Dedifferentiated amniotic fluid mesenchymal stem cell (primary cell): ENCODE results near the gene RYR3.
"Not testable (repeated sequence)": the region's sequence is repeated elsewhere in the genome, so short reads cannot be mapped to it uniquely, and the experiment has no call there.

Experiments used
- DNase-seq: peaks from one replicate; pipeline ENCODE4 v3.0.0-alpha.2; 2016; ENCODE audit errors: extremely low spot score

The RYR3 gene

GRCh38 chr15:33577911-33578310 lies 267.1 kb downstream of the RYR3 start:
- DNase-seq = not testable (repeated sequence)

GRCh38 chr15:33580526-33580925 lies 269.8 kb downstream of the RYR3 start:
- DNase-seq = no peak

- DNase-seq = no peak
Measured at GRCh38 chr15:33581032-33581431, 270.3 kb downstream of the RYR3 start.

DNA sequence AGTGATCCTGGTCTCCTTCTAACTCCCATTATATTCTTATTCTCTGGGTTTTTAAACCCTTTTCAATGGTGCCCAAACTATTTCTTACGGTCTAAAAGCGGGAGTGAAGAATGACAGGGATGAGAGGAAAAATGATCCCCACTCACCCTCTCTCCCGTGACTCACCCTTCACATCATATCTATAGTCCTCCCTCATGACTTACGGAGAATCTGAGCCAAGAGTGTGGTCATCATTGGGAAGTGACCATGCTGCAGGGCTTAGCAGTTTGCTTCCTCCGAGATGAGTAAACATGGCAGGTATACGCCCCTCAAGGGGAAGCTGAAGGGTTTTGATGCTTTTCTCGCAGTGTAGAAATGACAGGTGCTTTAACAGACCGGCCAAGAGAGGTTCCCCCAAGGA lies 274.0 kb downstream of the RYR3 start:
- no peak for DNase-seq

GRCh38 chr15:33586786-33587697 lies 276.3 kb downstream of the RYR3 start:
- no peak for DNase-seq

DNA sequence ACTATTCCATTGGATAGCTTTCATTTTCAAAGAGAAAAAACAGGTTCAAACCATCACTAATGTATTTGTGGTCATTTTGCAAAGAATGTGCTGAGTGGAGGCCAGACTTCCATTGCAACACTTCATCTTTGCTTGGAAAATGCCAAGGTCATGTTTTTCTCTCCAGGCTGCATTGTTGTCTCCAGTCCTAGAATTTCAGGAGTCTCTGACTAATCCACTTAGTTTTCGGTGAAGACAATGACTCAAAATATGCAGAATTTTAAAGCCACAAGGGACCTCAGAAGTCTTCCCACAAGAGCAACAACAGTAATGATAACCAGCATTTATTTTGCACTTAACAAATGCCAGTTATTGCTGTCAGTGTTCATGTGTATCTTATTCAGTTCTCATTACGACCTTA lies 277.0 kb downstream of the RYR3 start:
- peak; percentile 17 for DNase-seq

DNA sequence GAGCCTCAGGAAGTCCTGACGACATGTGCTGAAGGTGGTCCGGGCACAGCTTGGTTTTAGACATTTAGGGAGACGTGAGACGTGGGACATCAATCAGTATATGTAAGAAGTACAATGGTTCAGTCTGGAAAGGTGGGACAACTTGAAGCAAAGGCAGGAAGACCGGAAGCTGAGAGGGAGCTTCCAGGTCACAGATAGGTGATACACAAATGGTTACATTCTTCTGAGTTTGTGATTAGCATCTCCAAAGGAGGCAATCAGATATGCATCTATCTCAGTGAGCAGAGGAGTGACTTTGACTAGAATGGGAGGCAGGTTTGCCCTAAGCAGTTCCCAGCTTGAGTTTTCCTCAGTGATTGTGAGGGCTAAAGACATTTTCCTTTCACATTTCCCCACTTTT lies 282.1 kb downstream of the RYR3 start:
- no peak for DNase-seq

GRCh38 chr15:33598382-33598781 lies 287.6 kb downstream of the RYR3 start:
- not testable (repeated sequence) for DNase-seq

DNA sequence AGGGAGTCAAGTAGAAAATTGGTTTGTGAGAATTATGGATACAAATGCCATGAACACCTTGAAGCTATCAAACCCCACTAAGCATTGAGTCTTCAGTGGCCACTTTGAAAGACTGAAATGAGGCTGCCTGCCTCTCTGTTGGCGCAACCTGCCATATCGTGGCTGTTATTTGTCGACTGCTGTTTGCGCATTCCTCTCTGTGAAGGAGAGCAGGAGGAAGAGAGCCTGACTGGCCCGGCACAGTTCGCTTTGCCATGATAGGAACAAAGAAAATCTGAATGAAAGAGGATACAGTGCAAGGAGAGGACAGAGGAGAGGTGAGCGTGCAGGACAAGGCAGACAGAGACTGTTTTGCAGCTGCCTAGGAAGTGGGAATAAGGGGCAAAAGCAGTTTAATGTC lies 289.4 kb downstream of the RYR3 start:
- DNase-seq = no peak

- DNase-seq = no peak
Measured at GRCh38 chr15:33601461-33601860, 290.7 kb downstream of the RYR3 start.

GRCh38 chr15:33608714-33609113 lies 297.9 kb downstream of the RYR3 start:
- no peak for DNase-seq

DNA sequence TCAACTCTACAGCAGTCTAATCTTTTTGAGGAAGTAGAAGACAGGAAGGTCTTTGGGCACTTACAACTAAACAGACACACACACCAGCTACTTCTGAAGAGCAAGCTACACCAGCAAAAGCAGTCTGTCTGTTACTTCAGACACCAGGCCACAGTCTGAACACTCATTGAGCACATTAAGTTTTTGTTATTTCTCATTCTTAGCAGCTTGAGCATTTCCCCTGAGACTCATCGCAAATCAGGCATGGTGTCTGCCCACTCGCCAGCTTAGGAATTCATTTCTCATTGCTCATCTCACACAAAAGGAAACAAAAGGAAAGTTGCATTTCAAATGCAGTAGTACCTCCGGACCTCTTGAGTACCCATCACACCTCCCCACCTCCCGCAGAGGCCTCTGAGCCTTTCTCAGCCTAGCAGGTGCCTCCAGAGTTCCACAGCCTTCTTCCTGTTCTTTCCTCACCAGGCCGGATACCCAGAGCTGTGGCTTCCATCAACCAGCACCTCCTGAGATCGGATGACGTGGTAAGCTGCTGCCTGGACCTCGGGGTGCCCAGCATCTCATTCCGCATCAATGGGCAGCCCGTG lies 302.0 kb downstream of the RYR3 start:
- no peak for DNase-seq

- no peak for DNase-seq
Measured at GRCh38 chr15:33616475-33616874, 305.7 kb downstream of the RYR3 start.

- DNase-seq = no peak
Measured at GRCh38 chr15:33618350-33618749, 307.6 kb downstream of the RYR3 start.

GRCh38 chr15:33621141-33621540 lies 310.4 kb downstream of the RYR3 start:
- no peak for DNase-seq

DNA sequence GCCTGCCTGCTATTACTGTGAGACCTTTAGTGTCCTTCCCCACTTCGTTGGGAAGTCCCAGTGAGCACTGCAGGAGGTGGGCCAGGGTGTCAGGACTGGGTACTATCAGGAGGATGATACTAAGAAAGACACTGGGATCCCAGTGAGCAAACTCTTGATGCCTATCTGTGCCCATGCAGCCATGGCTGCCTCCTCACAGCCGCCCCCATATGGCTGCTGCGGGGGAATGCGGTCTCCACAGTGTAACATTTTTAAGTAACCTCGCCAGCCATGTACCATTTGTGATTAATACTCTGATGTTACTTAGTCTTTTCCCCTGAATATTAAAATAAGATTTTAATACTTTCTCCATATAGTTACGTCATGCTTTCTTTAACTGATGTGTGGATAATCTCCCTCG lies 312.2 kb downstream of the RYR3 start:
- no peak for DNase-seq

DNA sequence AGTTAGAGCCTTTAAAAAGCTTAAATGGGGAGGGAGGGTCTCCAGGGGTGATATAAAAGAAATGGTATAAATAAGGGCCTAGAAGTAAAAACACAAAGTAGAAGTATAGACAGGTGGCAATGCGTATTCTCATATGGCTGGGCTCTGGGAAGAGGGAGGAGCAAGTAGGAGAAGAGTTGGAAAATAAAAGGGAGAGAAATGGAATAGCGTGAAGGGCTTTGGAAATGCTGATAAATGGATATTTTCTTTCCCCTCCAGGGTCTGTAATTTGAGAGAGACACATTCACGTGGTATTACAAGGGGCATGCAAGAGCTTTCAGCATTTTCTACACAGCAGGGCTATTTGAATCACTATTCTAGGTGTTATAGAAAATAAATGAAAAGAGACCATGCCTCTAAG lies 313.7 kb downstream of the RYR3 start:
- DNase-seq = no peak

DNA sequence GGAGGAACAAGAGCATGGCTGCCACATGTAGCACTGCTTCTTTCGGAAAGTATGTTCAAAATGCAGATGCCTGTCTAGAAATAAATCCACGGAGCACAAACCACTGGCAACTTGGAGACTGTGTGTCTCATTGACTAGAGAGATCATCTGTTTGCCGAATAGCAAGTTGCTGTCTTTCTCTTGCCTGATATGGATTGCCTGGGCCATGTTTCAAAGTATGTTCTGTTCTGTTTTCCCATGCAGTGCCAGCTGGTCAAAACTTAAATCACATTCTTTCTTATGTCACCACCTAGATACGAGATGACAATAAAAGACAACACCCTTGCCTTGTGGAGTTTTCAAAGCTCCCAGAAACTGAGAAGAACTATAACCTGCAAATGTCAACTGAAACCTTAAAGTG lies 318.9 kb downstream of the RYR3 start:
- no peak for DNase-seq

GRCh38 chr15:33636234-33636633 lies 325.5 kb downstream of the RYR3 start:
- no peak for DNase-seq

DNA sequence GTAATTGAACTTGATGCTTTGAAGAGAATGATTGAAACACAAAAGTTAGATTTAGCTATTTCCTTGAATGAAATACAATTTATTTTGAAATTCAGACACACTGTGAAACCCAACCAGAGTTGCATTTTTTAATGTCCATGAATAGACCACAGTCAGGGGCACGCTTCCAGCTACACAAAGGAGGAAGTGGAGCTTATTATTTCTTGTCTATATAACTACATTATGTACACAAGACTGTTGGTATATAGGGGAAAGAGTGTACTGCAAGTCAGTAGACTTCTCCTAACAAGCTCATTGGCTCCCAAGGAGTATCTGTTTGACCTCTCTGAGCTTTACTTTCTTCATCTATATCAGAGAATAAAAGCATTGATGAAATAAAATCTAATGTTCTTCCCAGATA lies 326.2 kb downstream of the RYR3 start:
- no peak for DNase-seq

- no peak for DNase-seq
Measured at GRCh38 chr15:33638453-33638852, 327.7 kb downstream of the RYR3 start.

DNA sequence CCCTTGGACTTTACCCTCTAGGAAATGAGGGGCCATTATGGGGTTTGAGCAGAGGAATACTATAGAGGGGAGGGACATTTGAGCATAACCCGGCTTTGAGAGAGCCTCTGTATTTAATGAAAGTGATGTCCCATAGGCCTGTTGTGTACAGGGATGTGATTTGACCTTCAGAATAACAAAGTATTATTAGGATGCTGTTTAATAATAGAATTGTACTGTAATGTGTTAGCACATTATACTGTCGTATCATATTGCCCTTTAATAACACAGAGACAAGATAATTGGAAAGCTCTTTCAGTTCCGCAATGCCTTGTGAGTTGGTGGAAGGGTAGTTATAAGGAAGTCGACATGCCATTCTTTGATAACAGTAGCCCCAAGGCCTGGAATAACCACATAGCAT lies 328.3 kb downstream of the RYR3 start:
- DNase-seq = no peak

- no peak for DNase-seq
Measured at GRCh38 chr15:33639456-33639855, 328.7 kb downstream of the RYR3 start.
